K562 (cell line): ENCODE data around the gene GRM5. TPM values are rescaled to one million over a fixed set of nuclear protein-coding genes. Genes with fewer than 3 reads are reported as not detected.

Source experiments
- ATAC-seq: fragments of 200-7000 bp; cut with Tn5 transposase; 3 replicates; pipeline ENCODE4 v1.9.1; 2020; ENCODE audit warnings: moderate library complexity
- BruUV-seq: library from RNA; stranded (reverse); fragments of 400-500 nt; replicated peaks from 2 replicates; lab custom pipeline; 2021; lab: Mats Ljungman, UMichigan
- CTCF ChIA-PET: fragments of 300-600 bp; formaldehyde crosslinking; extraction: SDS; loops from one replicate; lab custom pipeline; 2021; ENCODE audit warnings: low intra/inter-chr PET ratio; lab: Yijun Ruan, JAX
- POLR2A ChIA-PET: fragments of 300-600, 350-650 bp; sonication (Branson Sonifier 250); formaldehyde crosslinking; extraction: SDS; loops from one replicate; lab custom pipeline; 2021; ENCODE audit warnings: antibody characterized with exemption, inconsistent platforms; lab: Yijun Ruan, JAX
- DNase-seq, 4 experiments: peaks; one replicate each; pipeline versions ENCODE4 v3.0.0 to v3.0.0-alpha.2; 2011 to 2018; ENCODE audit warnings: low spot score in 3 of 4, mixed read lengths in 3 of 4; ENCODE audit errors: extremely low read depth in 1 of 4
- FAIRE-seq: peaks from 2 replicates; lab custom pipeline; 2011; peaks lifted over from hg19 to GRCh38; lab: Jason Lieb, UNC
- H2AFZ ChIP-seq: 2 replicates; pipeline ENCODE4 v1.6.0; 2011; ENCODE audit warnings: low read depth, low read length, control low read depth, inconsistent platforms
- H3K27ac ChIP-seq: fragments of 200-600 bp; 3 replicates; pipeline ENCODE4 v1.8.0; 2011; ENCODE audit warnings: low read depth, mild to moderate bottlenecking, control low read depth, inconsistent platforms, low read length, moderate library complexity, mixed read lengths; ENCODE audit errors: extremely low read depth
- H3K27me3 ChIP-seq, 2 experiments: fragments of 300-600 bp in 1 of 2; 2 replicates in 1 of 2; 3 replicates in 1 of 2; pipeline versions ENCODE4 v1.6.0 to v1.8.0; 2011; ENCODE audit warnings: inconsistent platforms in 2 of 2, low read length in 2 of 2, mild to moderate bottlenecking in 1 of 2, mixed read lengths in 1 of 2, moderate library complexity in 1 of 2; ENCODE audit not compliant: control insufficient read depth in 2 of 2, insufficient read depth in 2 of 2
- H3K36me3 ChIP-seq: fragments of 300-600 bp; 3 replicates; pipeline ENCODE4 v1.8.0; 2011; ENCODE audit warnings: mild to moderate bottlenecking, low read length, inconsistent platforms; ENCODE audit not compliant: control insufficient read depth, insufficient read depth
- H3K4me1 ChIP-seq, 2 experiments: fragments of 200-600 bp in 1 of 2; replicated peaks in 1 of 2; 2 replicates in 1 of 2; 3 replicates in 1 of 2; pipeline versions ENCODE4 v1.5.1 to v1.8.0; 2011; ENCODE audit warnings: inconsistent platforms in 2 of 2, low read length in 2 of 2, mild to moderate bottlenecking in 1 of 2, mixed read lengths in 1 of 2, moderate library complexity in 1 of 2; ENCODE audit not compliant: control insufficient read depth in 2 of 2, insufficient read depth in 2 of 2
- H3K4me2 ChIP-seq: 2 replicates; pipeline ENCODE4 v1.6.1; 2011; ENCODE audit warnings: low read length, control low read depth, inconsistent platforms, mixed read lengths; ENCODE audit not compliant: insufficient read depth
- H3K4me3 ChIP-seq: fragments of 200-600 bp; sonication (generic), shearing (Covaris generic); 2 replicates; pipeline ENCODE4 v1.5.1; 2016; ENCODE audit warnings: control low read depth, inconsistent platforms
- H3K79me2 ChIP-seq: fragments of 200-600 bp; 3 replicates; pipeline ENCODE4 v1.8.0; 2011; ENCODE audit warnings: low read length, inconsistent platforms; ENCODE audit not compliant: control insufficient read depth, insufficient read depth
- H3K9ac ChIP-seq, 2 experiments: 2 replicates each; pipeline versions ENCODE4 v1.6.0 to v1.6.1; 2011; ENCODE audit warnings: low read depth in 2 of 2, low read length in 2 of 2, control low read depth in 1 of 2, inconsistent platforms in 1 of 2, mild to moderate bottlenecking in 1 of 2, mixed read lengths in 1 of 2; ENCODE audit not compliant: insufficient read depth in 1 of 2
- H3K9me1 ChIP-seq: one replicate; pipeline ENCODE4 v1.6.0; 2011; ENCODE audit warnings: inconsistent platforms, mild to moderate bottlenecking, low read length, moderate library complexity; ENCODE audit not compliant: control insufficient read depth, insufficient read depth
- H3K9me3 ChIP-seq: replicated peaks from 2 replicates; pipeline ENCODE4 v1.5.1; 2011; ENCODE audit warnings: low read depth, low read length, inconsistent platforms; ENCODE audit not compliant: control insufficient read depth, insufficient read depth
- H4K20me1 ChIP-seq: replicated peaks from 2 replicates; pipeline ENCODE4 v1.6.1; 2011; ENCODE audit warnings: low read length, inconsistent platforms, mixed read lengths; ENCODE audit not compliant: control insufficient read depth, insufficient read depth
- ELK3 ChIP-seq: fragments of 450-650 bp; formaldehyde crosslinking; IDR thresholded peaks from 2 replicates; pipeline ENCODE4 v1.4.0; 2020; ENCODE audit warnings: mild to moderate bottlenecking
- FUS ChIP-seq: fragments of 200-400 bp; formaldehyde crosslinking; optimal IDR thresholded peaks from 2 replicates; pipeline ENCODE3; 2017; ENCODE audit warnings: low read depth, low read length
- GABPB2 ChIP-seq: fragments of 250-450 bp; sonication (Bioruptor Pico); conservative IDR thresholded peaks from 2 replicates; pipeline ENCODE4 v1.5.1; 2021; ENCODE audit warnings: mild to moderate bottlenecking
- GATAD2B ChIP-seq: fragments of 450-650 bp; IDR thresholded peaks from 2 replicates; pipeline ENCODE4 v1.6.1; 2017; ENCODE audit warnings: mild to moderate bottlenecking, borderline replicate concordance
- GTF2A2 ChIP-seq: IDR thresholded peaks from 2 replicates; pipeline ENCODE4 v1.6.1; 2016; ENCODE audit warnings: mild to moderate bottlenecking, missing genetic modification characterization, missing compliant biosample characterization
- GTF2E2 ChIP-seq: fragments of 200-800 bp; sonication (Bioruptor generic); IDR thresholded peaks from 2 replicates; pipeline ENCODE4 v1.6.1; 2016; ENCODE audit warnings: missing genetic modification characterization, missing compliant biosample characterization
- HMG20A ChIP-seq: fragments of 450-650 bp; formaldehyde crosslinking; conservative IDR thresholded peaks from 2 replicates; pipeline ENCODE4 v1.4.0; 2020; ENCODE audit warnings: mild to moderate bottlenecking, mixed read lengths
- MEIS2 ChIP-seq: fragments of 450-650 bp; IDR thresholded peaks from 2 replicates; pipeline ENCODE4 v1.6.1; 2014; ENCODE audit warnings: mild to moderate bottlenecking; ENCODE audit not compliant: partially characterized antibody
- NFE2L1 ChIP-seq: fragments of 450-650 bp; IDR thresholded peaks from 2 replicates; pipeline ENCODE4 v1.6.1; 2016; ENCODE audit warnings: missing genetic modification characterization, low read depth, mild to moderate bottlenecking, missing compliant biosample characterization, moderate library complexity, borderline replicate concordance
- NR1H2 ChIP-seq: sonication (generic); formaldehyde crosslinking; IDR thresholded peaks from 2 replicates; pipeline ENCODE4 v1.4.0; 2020; ENCODE audit warnings: mild to moderate bottlenecking, missing genetic modification reagents
- POU5F1 ChIP-seq: fragments of 150-350 bp; IDR thresholded peaks from 2 replicates; pipeline ENCODE4 v1.6.1; 2014; ENCODE audit warnings: borderline replicate concordance, low read length, low read depth, mild to moderate bottlenecking; ENCODE audit not compliant: partially characterized antibody
- RBM39 ChIP-seq: fragments of 200-400 bp; formaldehyde crosslinking; optimal IDR thresholded peaks from 2 replicates; pipeline ENCODE3; 2018; ENCODE audit warnings: low read depth, low read length
- RNF2 ChIP-seq: sonication (generic); IDR thresholded peaks from 2 replicates; pipeline ENCODE4 v1.6.1; 2016
- SIX5 ChIP-seq, 2 experiments: IDR thresholded peaks; 2 replicates each; pipeline ENCODE4 v1.6.1; 2011; ENCODE audit warnings: low read length in 2 of 2, borderline replicate concordance in 1 of 2, low read depth in 1 of 2, mild to moderate bottlenecking in 1 of 2, moderate library complexity in 1 of 2; ENCODE audit not compliant: insufficient read depth in 1 of 2
- TEAD4 ChIP-seq, 2 experiments: sonication (generic) in 1 of 2; formaldehyde crosslinking in 1 of 2; IDR thresholded peaks; 2 replicates each; pipeline versions ENCODE4 v1.6.1 to v1.8.0; 2012 to 2022; ENCODE audit warnings: borderline replicate concordance in 1 of 2, inconsistent platforms in 1 of 2, low read length in 1 of 2, mild to moderate bottlenecking in 1 of 2, missing genetic modification reagents in 1 of 2
- ZNF121 ChIP-seq: sonication (generic); formaldehyde crosslinking; conservative IDR thresholded peaks from 2 replicates; pipeline ENCODE4 v1.8.0; 2022; ENCODE audit warnings: missing genetic modification reagents
- ZNF347 ChIP-seq: fragments of 450-650 bp; formaldehyde crosslinking; IDR thresholded peaks from 2 replicates; pipeline ENCODE4 v1.4.0; 2020; ENCODE audit warnings: low read depth, mild to moderate bottlenecking, moderate library complexity
- ZNF398 ChIP-seq: fragments of 250-450 bp; sonication (Bioruptor Pico); IDR thresholded peaks from 2 replicates; pipeline ENCODE4 v1.8.0; 2021; ENCODE audit warnings: moderate library complexity, mild to moderate bottlenecking, inconsistent platforms
- ZNF586 ChIP-seq: fragments of 450-650 bp; formaldehyde crosslinking; conservative IDR thresholded peaks from 2 replicates; pipeline ENCODE4 v1.4.0; 2020; ENCODE audit warnings: mild to moderate bottlenecking, moderate library complexity
- WGBS: fragments of 100-300 bp; shearing (Covaris generic); methylation state at CpG from one replicate; pipeline ENCODE4 v1.1.6; 2016; ENCODE audit warnings: low coverage, mixed read lengths; ENCODE audit not compliant: insufficient coverage; ENCODE audit errors: missing lambda C conversion rate; 5-methylcytosine and 5-hydroxymethylcytosine counted together
- in situ Hi-C: fragments of 300-500 bp; cut with MboI; formaldehyde crosslinking; loops from 4 replicates; pipeline ENCODE4 v1.15.0; 2018; ENCODE audit warnings: inconsistent platforms, mixed read lengths
- intact Hi-C: fragments of 100-400 bp; cut with micrococcal nuclease; formaldehyde crosslinking; loops from 2 replicates; pipeline ENCODE4 v1.14.2; 2022
- polyA plus RNA-seq, 8 experiments: library from polyadenylated mRNA; depleted of rRNA in 4 of 8; stranded (reverse) in 5 of 8; unstranded in 3 of 8; fragments of >200 nt; fragmentation: Nextera tagmentation in 2 of 8; fragmentation: Illumina TruSeq in 1 of 8; extraction: Ambion mirVana in 2 of 8; extraction: Trizol in 1 of 8; gene quantifications; 2 replicates each; pipeline versions ENCODE4 v1.2.1 to v1.2.3, GENCODE V29; 2011 to 2014; ENCODE audit warnings: inconsistent platforms in 1 of 8, missing spikeins in 1 of 8
- total RNA-seq, 7 experiments: library from RNA; depleted of rRNA in 6 of 7; stranded (reverse); fragments of >200 nt in 6 of 7; fragmentation: Illumina TruSeq in 2 of 7; extraction: Trizol in 2 of 7; gene quantifications; 2 replicates each; pipeline versions ENCODE4 v1.2.1 to v1.2.3, GENCODE V29; 2011 to 2021; ENCODE audit warnings: low replicate concordance in 1 of 7

GRM5 gene
- total and polyA plus RNA-seq, 9 of the 15 experiments (the other 6 are each of a cell fraction or from before 2014, with no cell fraction given) = not detected

GRCh38 chr11:88583251-88583650 lies 482.5 kb downstream of the GRM5 start:
- ChIA-PET POLR2A (interaction anchor here (1.2 kb wide), 1 partner anchor 19 kb away, joined by 3 read pairs; no protein-coding TSS in a partner anchor), CTCF (no interaction called here)
- 0% methylated on average over 4 of the region's 4 CpGs for WGBS
- BruUV-seq = no TSS peak
- H3K9me3 ChIP-seq = no peaks in the 10 kb centered on the region
- H3K9ac ChIP-seq = no peak overlapping the region
- no peaks in the 10 kb centered on the region for H3K4me1 ChIP-seq
- no peak for TF ChIP-seq GATAD2B
- TF ChIP-seq GTF2A2 (tag) = no peak
- no peak for TF ChIP-seq GTF2E2 (tag)
- no peak for TF ChIP-seq ZNF586 (CRISPR knock-in tag)
- no peak for TF ChIP-seq RNF2
- TF ChIP-seq TEAD4 (IDR thresholded peaks at IDR 0.05; ENCODE audit: low read length) = no peak
- no peak for TF ChIP-seq TEAD4 (CRISPR knock-in tag; IDR thresholded peaks at IDR 0.05; ENCODE audit: borderline replicate concordance)
- no peak for TF ChIP-seq MEIS2
- no peak for TF ChIP-seq NFE2L1 (tag)
- TF ChIP-seq ZNF398 (CRISPR knock-in tag) = no peak
- TF ChIP-seq NR1H2 (CRISPR knock-in tag) = no peak
- TF ChIP-seq RBM39 = no peak
- TF ChIP-seq POU5F1 = no peak
- no peak for TF ChIP-seq GABPB2 (CRISPR knock-in tag)
- TF ChIP-seq ZNF347 (CRISPR knock-in tag) = no peak
- no peak for TF ChIP-seq HMG20A (CRISPR knock-in tag)
- no peak for TF ChIP-seq ZNF121 (CRISPR knock-in tag)
- no peak for TF ChIP-seq FUS
- no peak for TF ChIP-seq ELK3 (CRISPR knock-in tag)
- TF ChIP-seq SIX5 (IDR thresholded peaks at IDR 0.05; ENCODE audit: borderline replicate concordance in 1 of 2, insufficient read depth in 1 of 2, low read depth in 1 of 2, low read length in 2 of 2) = no peak
- H3K4me3 ChIP-seq = no peak overlapping the region
- no peaks in the 10 kb centered on the region for H4K20me1 ChIP-seq
- H3K4me2 ChIP-seq = no peak overlapping the region
- FAIRE-seq (no peak), DNase-seq (no peak), ATAC-seq (no peak)
- H3K27ac ChIP-seq = no peak overlapping the region
- no peaks in the 10 kb centered on the region for H3K27me3 ChIP-seq
- no peaks in the 10 kb centered on the region for H3K9me1 ChIP-seq
- no peaks in the 10 kb centered on the region for H3K36me3 ChIP-seq
- no peaks in the 10 kb centered on the region for H3K79me2 ChIP-seq
- in situ Hi-C loops (no loop called here), intact Hi-C loops (no loop called here)
- no peak overlapping the region for H2AFZ ChIP-seq
